DOHH2 (cell line): ENCODE results near the gene HIF3A.
"Not testable (repeated sequence)": the region's sequence is repeated elsewhere in the genome, so short reads cannot be mapped to it uniquely, and the experiment has no call there.

Source experiments
- CTCF ChIP-seq: fragments of 200-600 bp; sonication (generic); IDR thresholded peaks from one replicate; pipeline ENCODE4 v1.5.1; 2014; ENCODE audit warnings: antibody characterized with exemption, mild to moderate bottlenecking, low read depth, low read length; ENCODE audit not compliant: poor library complexity, severe bottlenecking
- EZH2phosphoT487 ChIP-seq: fragments of 200-600 bp; sonication (generic); IDR thresholded peaks from 2 replicates; pipeline ENCODE4 v1.6.1; 2017; ENCODE audit warnings: borderline replicate concordance, mild to moderate bottlenecking, antibody characterized with exemption, low read length, moderate library complexity, mixed read lengths

GRCh38 chr19:46323227-46323626, 26.4 kb downstream of the HIF3A start:
- not testable (repeated sequence) for TF ChIP-seq CTCF, EZH2phosphoT487
